GM23248 (cell line): ENCODE measurements around the gene C3orf62.

Experiments used
- EZH2 ChIP-seq: fragments of 200-600 bp; sonication (generic); IDR thresholded peaks from 2 replicates; pipeline ENCODE4 v1.6.1; 2018; ENCODE audit warnings: antibody characterized with exemption, mild to moderate bottlenecking; ENCODE audit not compliant: insufficient read depth, poor library complexity, severe bottlenecking
- EZH2phosphoT487 ChIP-seq: fragments of 200-600 bp; sonication (generic); IDR thresholded peaks from 2 replicates; pipeline ENCODE4 v1.6.1; 2018; ENCODE audit warnings: antibody characterized with exemption, moderate library complexity, mild to moderate bottlenecking, low read depth; ENCODE audit not compliant: insufficient read depth

DNA sequence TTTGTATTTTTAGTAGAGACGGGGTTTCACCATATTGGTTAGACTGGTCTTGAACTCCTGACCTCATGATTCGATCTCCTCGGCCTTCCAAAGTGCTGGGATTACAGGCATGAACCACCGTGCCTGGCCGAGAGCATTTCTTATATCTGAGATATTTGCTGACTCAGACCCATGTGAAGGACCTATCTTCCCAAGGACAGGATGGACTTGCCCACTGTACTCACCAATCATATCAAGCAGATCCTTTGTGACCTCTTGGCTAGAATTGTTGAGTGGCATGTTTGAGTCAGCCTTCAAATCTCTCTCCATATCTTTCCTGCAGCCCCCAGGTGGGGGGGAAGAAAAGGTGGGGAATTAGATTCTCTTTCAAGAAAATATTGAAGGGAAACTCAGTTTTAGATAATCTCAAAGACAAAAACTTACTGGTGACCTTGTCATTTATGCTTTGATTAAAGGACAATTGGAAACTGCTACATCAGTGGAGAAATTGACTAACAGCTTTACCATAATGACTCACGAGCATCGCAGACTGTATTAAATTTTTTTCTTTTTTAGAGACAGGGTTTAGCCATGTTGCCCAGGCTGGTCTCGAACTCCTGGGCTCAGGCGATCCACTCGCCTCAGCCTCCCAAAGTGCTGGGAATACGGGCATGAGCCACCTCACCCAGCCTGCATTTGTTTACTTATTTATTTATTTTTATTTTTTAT lies 3.1 kb downstream of the C3orf62 start:
- TF ChIP-seq EZH2phosphoT487 (no peak), EZH2 (no peak)
